ENCODE data around the gene UGT1A9. TPM values are rescaled to one million over a fixed set of nuclear protein-coding genes. Genes with fewer than 3 reads are reported as not detected.

The UGT1A9 gene
- total RNA-seq, 1 donor from 2014 or later = not detected

GRCh38 chr2:233821709-233822100 is 150.0 kb downstream of the UGT1A9 start:
- intact Hi-C loops (cut with micrococcal nuclease) = no loop called here
- ATAC-seq (no peak), DNase-seq (no peak)

GRCh38 chr2:233822101-233822771 is 150.5 kb downstream of the UGT1A9 start:
- intact Hi-C loops (cut with micrococcal nuclease) = no loop called here
- ATAC-seq (no peak), DNase-seq (no peak)

Other genes with a start within 250 kb of the UGT1A9 start
- 21.8 TPM for gene USP40, start 105.1 kb upstream of the UGT1A9 start, total RNA-seq
- not detected for gene UGT1A8, start 54.3 kb upstream of the UGT1A9 start, total RNA-seq
- not detected for gene UGT1A10, start 35.5 kb upstream of the UGT1A9 start, total RNA-seq
- gene UGT1A7, start 10.0 kb downstream of the UGT1A9 start, total RNA-seq = not detected
- gene UGT1A6, start 21.0 kb downstream of the UGT1A9 start, total RNA-seq = not detected
- not detected for gene UGT1A5, start 41.0 kb downstream of the UGT1A9 start, total RNA-seq
- not detected for gene UGT1A4, start 46.8 kb downstream of the UGT1A9 start, total RNA-seq
- not detected for gene UGT1A3, start 57.1 kb downstream of the UGT1A9 start, total RNA-seq
- gene UGT1A1, start 88.4 kb downstream of the UGT1A9 start, total RNA-seq = not detected
- not detected for gene MROH2A, start 106.4 kb downstream of the UGT1A9 start, total RNA-seq
- 0.52 TPM for gene HJURP, start 182.6 kb downstream of the UGT1A9 start, total RNA-seq
- gene TRPM8, start 245.5 kb downstream of the UGT1A9 start, total RNA-seq = not detected

Measured in left ventricle myocardium superior (tissue), 1 donor.